ENCODE results near the gene FAM241B.

Gene FAM241B, protein sequence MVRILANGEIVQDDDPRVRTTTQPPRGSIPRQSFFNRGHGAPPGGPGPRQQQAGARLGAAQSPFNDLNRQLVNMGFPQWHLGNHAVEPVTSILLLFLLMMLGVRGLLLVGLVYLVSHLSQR

GRCh38 chr10:69629897-69630650 lies at the start of gene FAM241B:
Gene FAM241B, plus strand, starts transcription at chr10:69630247. Its CDS starts 1,497 bp downstream, at chr10:69631744.
- DNase-seq, result no peak

- DNase-seq, result no peak
Observed at GRCh38 chr10:69580435-69580834, 49.6 kb upstream of the FAM241B start.

DNA sequence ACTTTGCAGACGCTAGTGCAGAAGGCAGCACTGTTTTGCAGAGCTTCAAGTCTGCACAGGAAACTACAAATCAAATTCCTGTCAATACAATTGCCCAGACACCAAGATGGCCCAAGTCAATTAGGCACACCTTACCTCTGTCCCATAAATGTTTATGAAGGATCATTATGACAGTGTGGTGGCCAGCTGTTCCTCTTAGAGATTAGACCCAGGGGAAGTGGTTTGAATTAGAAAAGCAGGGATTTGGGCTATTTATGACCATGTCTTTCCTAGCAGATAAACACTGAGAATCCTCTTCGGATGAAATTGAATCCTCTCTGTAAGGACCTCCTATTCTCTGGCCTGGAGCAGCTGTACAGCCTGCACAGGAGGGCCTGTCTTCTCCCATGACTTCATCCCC lies 46.9 kb upstream of the FAM241B start:
- no peak for DNase-seq

GRCh38 chr10:69584624-69585023 lies 45.4 kb upstream of the FAM241B start:
- DNase-seq, result no peak

- DNase-seq, result no peak
Observed at GRCh38 chr10:69588358-69588757, 41.7 kb upstream of the FAM241B start.

GRCh38 chr10:69600761-69601330 lies 29.2 kb upstream of the FAM241B start:
- no peak for DNase-seq

GRCh38 chr10:69609077-69609476 lies 21.0 kb upstream of the FAM241B start:
- DNase-seq, result no peak

GRCh38 chr10:69612760-69613159 lies 17.3 kb upstream of the FAM241B start:
- no peak for DNase-seq

- no peak for DNase-seq
Observed at GRCh38 chr10:69614130-69614529, 15.9 kb upstream of the FAM241B start.

DNA sequence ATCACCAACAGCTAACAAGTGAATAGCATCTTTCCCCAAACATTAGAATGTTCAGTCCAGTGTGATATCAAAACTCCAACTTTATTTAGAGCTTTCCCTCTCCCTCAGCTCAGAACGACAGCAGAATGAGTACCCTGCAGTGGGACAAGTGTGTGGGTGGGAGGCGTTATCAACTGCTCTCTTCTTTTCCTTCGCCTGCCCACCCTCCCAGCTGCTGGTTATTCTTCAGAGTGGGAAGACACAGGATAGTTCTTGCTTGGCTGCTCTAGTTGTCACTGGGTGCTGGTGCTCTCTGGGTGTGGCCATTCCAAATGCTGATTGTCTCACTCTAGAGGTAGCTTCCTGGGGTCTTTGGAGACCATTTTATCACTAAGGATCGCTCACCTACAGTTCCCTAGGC lies 13.7 kb upstream of the FAM241B start:
- DNase-seq, result no peak

DNA sequence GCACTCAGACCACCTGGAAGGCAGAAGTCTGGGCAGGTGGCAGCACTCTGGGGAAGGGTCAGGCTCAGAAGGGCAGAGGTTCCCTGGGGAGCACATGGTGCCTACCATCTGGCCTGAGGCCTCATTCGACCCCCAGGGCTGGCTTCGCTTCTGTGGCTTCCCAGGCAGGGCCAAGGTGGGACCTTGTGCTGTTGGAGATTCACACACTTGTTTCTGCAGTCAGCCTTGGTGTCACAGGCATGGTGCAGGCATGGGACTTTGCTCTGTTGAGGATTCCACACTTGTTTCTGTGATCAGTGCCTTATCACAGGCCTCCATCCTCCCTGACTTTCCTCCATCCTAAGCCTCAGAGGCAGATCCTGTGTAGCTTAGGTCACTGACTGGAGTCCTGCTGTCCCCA lies 11.3 kb upstream of the FAM241B start:
- no peak for DNase-seq

GRCh38 chr10:69619626-69620025 lies 10.4 kb upstream of the FAM241B start:
- DNase-seq, result no peak

DNA sequence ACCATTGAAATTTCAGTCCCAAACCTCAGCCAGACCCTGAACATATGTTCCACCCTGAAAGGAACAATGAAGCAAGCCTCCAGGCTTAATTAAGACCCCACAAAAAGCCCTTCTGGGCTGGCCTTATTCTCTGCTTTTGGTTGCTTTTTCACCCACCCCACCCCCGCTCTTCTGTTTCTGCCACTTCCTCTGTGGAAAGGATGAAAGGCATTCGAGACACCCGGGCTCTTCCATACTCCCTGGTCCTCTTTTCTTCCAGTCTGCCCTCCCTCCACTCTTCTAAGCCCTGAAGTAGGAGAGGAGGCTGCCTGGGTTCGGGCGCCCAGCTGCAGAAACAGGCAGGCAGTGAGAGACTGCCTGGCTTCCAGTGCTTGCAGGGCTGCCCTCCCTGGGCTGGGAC lies 9.4 kb upstream of the FAM241B start:
- DNase-seq, result no peak

DNA sequence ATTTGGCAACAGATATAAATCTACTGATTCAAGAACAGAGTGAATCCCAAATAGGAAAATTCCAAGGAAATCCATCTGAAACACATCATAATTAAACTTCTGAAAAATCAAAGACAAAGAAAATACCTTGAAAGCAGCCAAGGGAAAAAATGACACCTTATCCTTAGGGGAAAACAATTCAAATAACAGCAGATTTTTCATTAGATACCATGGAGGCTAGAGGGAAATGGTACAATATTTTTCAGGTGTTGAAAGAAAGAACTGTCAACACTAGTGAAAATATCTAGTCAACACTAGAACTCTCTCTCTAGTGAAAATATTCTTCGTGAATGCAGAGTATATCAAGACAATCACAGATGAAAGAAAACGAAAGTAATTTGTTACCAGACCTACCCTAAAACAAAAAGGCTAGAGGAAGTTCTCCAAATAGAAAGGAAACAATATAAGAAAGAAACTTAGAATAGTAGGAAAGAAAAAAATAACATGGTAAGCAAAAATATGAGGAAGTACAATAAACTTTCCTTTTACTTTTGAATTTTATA lies 5.7 kb upstream of the FAM241B start:
- DNase-seq, result no peak

GRCh38 chr10:69626826-69627225 lies 3.2 kb upstream of the FAM241B start:
- DNase-seq, result no peak

GRCh38 chr10:69628891-69629290 lies 1.2 kb upstream of the FAM241B start:
- DNase-seq, result no peak

- no peak for DNase-seq
Observed at GRCh38 chr10:69629519-69629896, 539 bp upstream of the FAM241B start.

- no peak for DNase-seq
Observed at GRCh38 chr10:69630651-69631400, 779 bp downstream of the FAM241B start.

DNA sequence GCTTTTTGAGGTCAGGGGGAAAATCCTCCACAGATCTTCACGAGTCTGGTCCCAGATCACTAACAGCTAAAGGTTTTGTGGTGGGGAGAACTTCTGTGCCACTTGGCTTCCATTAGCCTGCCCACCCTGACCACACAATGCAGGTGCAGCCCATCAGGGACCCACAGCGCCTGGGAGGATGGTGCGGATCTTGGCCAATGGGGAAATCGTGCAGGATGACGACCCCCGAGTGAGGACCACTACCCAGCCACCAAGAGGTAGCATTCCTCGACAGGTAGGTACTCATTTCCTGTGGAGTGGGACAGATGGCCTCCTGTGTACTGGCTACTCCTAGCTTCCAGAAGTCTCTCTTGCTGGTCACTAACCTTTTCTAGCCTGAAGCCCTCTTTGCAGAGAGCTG lies 1.5 kb downstream of the FAM241B start:
- DNase-seq, result no peak

GRCh38 chr10:69632516-69633199 lies 2.6 kb downstream of the FAM241B start:
- no peak for DNase-seq

DNA sequence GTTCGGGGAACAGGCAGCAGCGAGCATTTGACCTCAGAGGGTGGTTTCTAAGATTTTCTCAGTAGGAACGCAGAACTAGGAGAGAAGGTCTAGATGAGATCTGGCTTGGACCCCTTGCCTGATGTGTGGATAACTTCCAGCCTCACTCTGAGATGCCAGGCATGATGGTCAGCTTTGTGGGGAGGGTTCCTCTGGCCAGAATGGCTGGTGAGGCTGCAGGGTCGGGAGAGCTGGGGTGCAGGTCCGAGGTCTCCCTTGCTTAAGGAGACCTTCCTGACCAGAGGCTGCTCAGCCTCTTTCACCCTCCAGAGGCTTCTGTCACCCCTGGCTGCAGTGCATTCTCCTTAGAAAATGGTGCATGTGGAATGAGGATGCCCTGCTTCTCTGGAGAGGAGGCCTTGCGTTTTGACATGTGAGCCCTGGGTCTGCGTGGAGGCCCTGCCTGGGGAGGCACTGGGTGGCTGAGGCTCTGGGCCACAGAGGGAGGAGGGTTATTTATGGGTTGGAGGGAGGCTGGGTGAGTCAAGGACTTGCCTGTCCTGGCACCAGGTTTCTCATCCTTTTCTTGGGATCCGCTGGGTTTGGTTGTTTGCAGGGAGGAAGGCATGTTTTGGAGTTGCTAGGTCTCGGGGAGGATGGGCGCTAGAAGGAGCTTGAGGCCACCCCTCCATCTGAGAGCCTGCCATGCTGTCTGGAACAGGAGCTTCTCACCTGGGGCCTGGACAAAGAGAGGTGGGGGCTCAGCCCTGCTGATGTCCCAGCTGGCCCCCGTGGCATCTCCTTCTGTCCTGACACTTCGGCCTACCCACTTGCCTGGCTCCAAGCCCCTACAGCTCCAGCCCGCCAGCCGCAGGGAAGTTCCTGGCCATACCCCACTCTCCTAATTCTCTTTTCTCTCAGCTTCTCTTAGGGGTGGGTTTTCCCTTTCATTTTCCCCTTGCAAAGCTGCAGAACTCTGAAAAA lies 3.9 kb downstream of the FAM241B start:
- no peak for DNase-seq
